Measurements from ENCODE around the gene SLC49A3. TPM values are rescaled to one million over a fixed set of nuclear protein-coding genes. Genes with fewer than 3 reads are reported as not detected.
"Not testable (repeated sequence)": the region's sequence is repeated elsewhere in the genome, so short reads cannot be mapped to it uniquely, and the experiment has no call there.

The SLC49A3 gene
- total RNA-seq, 1 donor from 2014 or later, result 12.6 TPM

DNA sequence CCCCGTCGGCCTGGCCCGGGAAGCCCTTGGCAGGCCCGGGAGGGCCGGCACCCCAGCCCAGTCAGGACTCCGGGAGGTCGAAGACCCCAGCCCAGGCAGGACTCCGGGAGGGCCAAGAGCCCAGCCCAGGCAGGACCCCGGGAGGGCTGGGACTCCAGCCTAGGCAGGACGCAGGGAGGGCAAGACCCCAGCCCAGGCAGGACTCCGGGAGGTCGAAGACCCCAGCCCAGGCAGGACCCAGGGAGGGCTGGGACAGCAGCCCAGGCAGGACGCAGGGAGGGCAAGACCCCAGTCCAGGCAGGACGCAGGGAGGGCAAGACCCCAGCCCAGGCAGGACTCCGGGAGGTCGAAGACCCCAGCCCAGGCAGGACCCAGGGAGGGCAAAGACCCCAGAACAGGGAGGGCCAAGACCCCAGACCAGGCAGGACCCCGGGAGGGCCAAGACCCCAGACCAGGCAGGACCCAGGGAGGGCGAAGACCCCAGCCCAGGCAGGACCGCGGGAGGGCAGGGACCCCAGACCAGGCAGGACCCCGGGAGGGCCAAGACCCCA is 17.2 kb upstream of the SLC49A3 start:
- intact Hi-C loops (cut with micrococcal nuclease); ATAC-seq; DNase-seq: not testable (repeated sequence)

DNA sequence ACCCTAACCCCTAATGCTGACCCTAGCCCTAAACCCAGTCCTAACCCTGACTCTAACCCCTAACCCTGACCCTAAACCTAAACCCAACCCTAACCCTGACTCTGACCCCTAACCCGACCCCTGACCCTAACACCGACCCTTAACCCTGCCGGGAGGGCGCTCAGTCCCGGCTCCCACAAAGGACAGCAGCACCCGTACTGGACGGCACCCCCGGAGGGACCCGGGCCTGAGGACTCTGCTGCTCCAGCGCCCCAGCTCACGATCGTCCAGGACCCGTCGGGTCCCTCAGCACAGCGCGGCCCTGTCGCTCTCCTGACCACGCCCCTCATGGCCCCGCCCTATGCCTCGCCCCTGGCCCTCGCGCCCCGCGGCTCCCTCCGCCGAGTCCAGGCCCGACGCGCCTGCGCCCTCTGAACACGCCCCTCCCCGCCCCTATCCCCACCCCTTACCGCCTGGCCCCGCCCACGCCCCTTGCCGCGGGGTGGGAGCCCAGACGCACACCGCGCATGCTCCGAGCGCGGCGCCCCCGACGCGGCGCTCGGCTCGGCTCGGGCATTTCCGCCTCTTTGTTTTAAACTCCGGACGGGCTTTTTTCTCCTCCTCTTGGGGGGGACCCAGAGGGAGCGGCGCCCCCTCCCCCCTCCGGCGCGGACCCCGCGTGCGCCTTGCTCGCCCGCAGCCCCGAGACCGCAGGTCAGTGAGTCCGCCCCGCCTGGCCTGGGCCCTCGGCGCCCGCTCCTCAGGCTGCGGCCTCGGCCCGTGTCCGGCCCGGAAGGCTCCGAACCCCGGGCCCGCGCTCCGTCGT is 16.5 kb upstream of the SLC49A3 start, which contains the start of gene PCGF3:
Gene PCGF3, plus strand, starts transcription at position 555 of the 805 bp plus-strand sequence. CDS start 27,849 bp downstream, outside the sequence.
- intact Hi-C loops (cut with micrococcal nuclease), result no loop called here
- DNase-seq, result peak; percentile 98

DNA sequence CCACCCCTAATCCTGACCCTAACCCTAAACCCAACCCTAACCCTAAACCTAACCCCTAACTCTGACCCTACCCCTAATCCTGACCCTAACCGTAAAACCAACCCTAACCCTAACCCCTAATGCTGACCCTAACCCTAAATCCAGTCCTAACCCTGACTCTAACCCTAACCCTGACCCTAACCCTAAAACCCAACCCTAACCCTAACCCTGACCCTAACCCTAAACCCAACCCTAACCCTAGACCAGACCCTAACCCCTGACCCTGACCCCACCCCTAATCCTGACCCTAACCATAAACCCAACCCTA is 16.0 kb upstream of the SLC49A3 start:
- DNase-seq (no peak), ATAC-seq (no peak)
- intact Hi-C loops (cut with micrococcal nuclease), result no loop called here

More for the DNA sequence above, 16.5 kb upstream of the SLC49A3 start, which contains the start of gene PCGF3:
- ATAC-seq, result peak; percentile 98

DNA sequence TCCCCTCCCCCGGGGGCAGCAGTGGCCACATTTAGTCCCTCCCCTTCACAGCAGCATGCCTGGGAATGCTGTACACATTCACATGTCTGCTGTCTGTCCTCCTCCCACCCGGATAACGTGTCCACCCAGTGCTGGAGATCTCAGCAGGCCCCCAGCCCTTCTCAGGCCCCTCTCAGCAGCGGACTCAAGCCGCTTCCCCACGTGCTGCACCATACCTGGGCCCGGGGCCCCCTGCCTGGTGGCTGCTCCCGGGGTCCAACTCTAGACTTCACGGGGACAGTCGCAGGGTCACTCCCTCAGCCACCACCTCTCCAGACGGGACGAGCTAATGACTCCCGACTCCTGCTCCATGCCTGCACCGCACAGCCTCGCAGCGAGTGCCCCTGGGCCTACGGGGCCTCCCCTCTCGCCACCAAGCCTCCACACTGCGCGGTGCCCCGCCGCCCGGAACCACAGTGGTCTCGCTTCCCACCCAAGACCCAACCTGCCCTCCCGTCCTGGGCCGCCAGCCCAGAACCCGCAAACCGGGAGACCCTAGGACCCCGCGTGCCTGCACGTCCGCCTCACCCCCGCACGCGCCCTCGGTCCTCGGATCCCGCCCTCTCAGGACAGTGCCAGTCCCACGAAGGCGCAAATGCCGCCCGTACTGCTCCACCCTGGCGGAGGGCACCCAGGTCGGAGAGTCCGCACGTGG is 15.4 kb upstream of the SLC49A3 start:
- DNase-seq (no peak), ATAC-seq (no peak)
- intact Hi-C loops (cut with micrococcal nuclease), result no loop called here

DNA sequence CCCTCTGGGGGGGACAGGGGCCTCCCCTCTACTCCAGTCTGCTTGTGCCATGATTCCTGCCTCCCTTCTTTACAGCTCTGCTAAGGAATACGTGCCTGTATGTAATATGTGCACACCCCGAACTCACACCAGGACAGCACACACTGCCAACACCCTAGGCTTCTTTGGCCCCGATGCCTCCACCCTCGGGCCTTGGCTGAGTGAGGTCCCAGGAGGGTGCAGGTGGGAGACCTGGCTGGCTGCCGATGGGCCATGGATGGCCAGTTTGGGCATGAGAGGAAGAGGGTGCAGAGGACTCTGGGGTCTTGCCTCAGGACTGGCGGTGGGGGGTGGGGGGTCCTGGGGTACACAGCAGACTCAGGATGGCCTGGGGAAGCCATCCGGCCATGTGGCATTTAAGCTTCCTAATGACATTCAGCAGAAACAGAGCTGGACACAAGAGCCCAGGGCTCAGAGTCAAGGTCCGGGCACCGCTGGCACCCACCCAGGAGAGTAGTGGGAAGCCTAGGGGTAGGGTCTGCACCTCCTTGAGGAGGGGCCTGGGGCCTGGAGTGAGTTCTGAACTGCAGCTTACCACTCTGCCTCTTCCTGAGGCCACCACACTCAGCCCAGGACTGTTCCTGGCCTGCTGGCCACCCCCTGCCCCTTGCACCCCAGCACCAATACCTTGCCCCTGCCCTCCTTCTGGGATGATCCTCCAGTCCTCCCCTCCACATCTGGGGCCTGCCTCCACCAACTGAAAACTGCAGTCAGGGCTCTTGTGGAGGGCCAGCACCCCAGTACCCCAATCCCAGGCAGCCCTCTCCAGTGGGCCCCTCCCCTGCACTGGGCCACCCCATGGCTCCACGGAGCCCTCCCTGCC is 14.6 kb upstream of the SLC49A3 start:
- intact Hi-C loops (cut with micrococcal nuclease), result no loop called here
- ATAC-seq, result no peak
- no peak for DNase-seq

DNA sequence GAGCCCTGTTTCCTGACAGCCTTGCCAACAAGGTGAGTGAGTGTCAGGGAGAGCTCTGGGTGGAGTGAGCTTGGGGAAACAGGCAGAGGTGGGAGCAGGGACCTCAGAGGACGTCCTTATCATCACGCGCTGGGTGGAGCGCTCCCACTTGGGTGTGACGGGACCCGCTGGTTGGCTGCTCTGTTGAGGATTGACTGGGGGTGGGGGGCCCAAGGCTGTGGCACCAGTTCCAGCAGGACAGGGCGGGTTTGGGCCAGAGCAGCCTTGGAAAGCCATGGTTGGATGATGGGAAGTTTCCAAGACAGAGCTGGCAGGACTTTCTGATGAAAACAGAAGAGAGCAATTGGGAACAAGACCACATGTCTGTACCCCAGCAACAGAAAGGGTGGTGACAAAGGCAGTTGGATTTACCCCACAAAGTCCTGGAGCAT is 13.7 kb upstream of the SLC49A3 start:
- ATAC-seq (no peak), DNase-seq (no peak)
- intact Hi-C loops (cut with micrococcal nuclease), result no loop called here

DNA sequence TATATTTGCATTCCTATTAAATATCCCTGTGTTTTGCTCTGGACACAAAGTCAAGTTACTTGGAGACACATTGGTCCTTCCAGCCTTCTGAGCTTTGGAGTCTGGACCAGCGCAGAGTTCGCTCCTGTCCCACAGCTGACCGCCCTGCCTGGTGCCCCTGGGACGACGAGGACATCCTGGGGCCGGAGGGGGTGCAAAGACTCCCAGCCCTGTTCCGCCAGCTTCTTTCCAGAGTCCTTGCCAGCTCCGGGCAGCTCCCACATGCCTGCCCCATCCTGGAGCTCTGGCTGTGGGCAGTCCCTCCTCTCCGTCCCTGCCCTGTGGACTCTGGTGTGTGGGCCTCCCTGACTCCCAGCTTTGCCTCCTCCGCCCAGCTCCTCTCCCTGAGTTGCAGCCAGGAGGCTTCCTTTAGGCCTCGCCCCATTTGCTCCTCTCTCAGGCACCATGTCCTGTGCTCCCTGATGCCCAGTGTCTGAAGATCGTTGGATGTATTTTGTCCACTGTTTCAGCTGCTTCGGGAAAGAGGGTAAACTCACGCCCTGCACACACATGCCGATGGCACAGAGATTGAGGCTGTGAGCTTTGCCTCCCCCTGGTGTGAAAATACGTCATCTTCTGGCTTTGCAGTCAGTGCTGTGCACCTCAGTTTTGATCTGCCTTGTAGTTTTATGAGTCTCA is 11.8 kb upstream of the SLC49A3 start:
- intact Hi-C loops (cut with micrococcal nuclease), result no loop called here
- ATAC-seq, result no peak
- DNase-seq, result peak; percentile 19

DNA sequence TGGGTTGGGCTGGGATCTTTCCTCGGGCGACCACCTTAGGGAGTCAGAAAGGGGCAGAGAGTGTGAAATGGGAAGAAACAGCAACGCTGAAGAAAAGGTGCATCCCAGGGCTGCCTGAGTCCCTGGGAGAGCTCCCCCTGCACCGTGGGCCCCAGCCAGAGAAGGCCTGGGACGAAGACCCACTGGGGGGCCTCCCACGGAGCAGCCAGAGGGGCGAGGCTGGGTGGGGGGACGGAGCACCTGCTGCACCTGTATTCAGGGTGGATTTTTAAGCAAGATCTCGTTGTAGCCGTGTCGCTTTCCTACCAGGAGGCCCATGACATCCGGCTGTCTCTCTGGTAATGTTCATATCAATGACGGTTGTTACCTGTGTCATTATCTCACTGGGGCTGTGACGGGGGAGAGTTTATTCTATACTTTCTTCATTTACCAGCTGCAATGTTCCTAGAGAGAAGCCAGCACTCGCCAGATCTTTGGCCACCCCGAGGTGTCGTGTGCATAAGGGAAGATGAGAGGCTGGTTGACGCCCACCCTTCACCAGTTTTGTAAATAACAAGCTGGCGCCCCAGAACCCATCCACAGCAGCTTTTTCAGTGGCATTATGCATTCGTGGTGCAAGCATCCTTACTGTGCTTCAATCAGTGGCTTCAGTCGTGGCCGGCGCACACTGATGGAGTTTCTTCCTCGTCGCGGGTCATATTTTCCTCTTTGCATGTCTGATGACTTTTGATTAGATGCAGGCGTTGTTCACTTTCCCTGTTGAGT is 11.0 kb upstream of the SLC49A3 start:
- intact Hi-C loops (cut with micrococcal nuclease), result no loop called here
- no peak for DNase-seq

DNA sequence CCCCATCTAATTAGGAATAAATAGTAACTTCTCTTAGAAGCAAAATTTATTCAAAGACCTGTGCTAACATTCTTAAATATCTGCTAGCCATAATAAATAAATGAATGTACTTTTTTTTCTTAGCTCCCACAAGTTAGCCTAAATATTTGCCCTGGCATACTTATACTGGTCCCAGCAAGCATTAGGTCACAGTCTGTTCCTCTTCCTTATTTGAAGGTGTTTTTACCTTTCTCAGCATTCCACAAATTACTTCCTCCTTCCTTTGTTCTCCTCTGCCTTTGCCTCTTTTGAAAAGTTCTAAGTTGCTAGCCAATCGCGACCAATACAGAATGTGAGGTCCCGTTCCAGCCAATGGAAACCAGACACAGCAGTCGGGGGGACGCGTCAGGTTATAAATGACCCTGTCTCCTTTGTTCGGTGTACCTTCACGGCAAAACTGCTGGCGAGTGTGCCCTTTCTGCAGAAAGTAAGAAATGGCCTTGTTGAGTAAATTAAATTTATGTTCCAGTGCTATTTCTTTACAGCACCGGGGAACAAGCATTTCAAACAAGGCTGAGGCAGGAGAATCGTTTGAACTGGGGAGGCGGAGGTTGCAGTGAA is 5.5 kb upstream of the SLC49A3 start:
- intact Hi-C loops (cut with micrococcal nuclease); ATAC-seq; DNase-seq: not testable (repeated sequence)

More for the DNA sequence above, 11.0 kb upstream of the SLC49A3 start:
- ATAC-seq, result no peak

DNA sequence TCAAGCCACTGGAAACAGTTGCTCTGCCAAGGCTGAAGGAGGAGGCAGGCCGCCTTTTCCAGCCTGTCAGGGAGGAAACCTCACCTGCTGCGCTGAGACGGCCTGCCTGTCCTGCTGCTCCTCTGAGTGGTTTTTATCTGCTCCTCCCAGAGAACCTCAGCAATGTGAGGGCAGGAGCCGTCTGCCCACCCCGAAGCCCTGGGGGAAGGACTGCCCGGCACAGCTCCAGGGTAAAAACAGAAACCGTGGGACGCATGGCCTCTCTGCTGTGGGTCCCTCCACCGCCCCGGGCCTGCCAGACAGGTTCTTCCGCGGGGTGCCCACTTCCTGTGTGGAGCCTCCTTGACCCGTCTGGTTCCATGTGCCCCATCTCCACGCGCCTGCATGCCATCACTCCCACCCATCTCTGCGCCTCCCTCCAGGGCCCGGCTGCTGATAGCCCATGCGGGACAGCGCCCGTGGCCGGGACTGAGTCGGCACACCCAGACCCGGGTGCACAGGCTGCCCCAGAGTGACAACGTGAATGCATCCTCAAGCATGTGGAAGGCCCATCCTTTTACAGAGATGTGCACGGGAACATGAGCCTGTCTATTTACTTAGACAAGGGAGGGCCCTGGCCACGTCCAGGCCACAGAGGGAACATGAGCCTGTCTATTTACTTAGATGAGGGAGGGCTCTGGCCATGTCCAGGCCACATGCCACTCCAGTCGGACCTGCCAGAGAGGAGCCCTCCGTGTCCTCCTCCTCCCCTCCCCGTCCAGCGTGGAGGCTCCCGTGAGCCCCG is 4.0 kb upstream of the SLC49A3 start:
- ATAC-seq (no peak), DNase-seq (peak; percentile 23)

DNA sequence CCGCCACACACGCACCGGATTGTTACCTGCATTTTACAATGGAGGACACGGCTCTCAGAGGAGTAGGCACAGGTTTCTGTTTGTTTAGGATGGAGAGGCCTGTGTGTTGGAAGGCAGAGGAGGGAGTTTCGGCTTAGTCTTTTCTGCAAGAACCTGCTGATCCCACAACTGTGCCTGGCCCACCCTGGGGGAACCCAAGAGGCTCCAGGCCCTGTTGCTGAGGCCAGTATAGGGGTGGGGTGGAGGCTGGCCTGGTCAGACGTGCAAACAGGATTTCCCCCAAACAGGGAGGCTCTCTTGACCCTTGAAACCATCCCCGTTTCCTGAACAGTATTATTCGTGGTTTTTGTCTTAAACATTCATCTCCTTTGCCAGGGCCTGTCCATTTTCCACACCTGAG is 772 bp upstream of the SLC49A3 start:
- DNase-seq (no peak), ATAC-seq (no peak)
- intact Hi-C loops (cut with micrococcal nuclease), result no loop called here

More for the DNA sequence above, 4.0 kb upstream of the SLC49A3 start:
- intact Hi-C loops (cut with micrococcal nuclease), result no loop called here

DNA sequence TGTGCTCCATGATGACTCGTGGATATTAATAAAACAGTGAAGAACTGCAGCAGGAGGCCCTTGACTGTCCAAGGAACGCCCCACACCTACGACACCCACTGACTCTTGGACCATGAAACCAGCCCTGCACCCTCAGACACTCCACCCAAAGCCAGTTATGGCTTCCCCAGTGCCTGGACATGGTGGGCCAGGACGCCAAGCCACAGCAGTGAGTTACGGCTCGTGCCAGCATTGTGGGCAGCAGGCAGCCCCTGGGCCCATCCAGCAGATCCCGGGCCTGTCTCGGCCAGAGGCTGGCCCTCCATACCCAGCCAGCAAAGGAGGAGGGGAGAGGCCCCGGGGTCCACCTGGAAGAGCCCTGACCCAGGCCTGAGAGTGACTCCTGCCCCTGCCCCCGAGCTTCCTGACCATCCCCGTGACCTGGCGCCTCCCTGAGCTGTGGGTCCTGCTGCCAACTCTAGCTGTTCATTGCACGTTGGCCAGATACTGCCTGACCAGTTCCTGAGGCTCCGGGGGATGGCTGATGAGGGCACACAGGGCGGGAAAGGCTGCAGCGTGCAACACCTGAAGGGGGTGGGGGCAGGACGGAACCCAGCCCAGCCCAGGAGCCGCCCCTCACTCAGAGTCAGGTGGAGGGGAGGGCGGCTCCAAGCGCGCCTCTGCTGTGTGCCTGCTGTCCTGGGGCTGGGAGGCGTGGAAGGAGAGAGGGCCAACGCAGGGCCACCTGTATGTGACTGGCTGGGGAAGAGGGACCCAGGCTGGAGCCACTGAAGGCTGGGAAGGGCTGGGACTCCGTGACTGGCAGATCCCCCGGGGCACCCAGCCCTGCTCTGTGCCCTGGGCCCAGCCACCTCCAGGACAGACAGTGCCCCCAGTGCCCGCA is 739 bp downstream of the SLC49A3 start:
- intact Hi-C loops (cut with micrococcal nuclease), result no loop called here
- DNase-seq, result peak; percentile 41

DNA sequence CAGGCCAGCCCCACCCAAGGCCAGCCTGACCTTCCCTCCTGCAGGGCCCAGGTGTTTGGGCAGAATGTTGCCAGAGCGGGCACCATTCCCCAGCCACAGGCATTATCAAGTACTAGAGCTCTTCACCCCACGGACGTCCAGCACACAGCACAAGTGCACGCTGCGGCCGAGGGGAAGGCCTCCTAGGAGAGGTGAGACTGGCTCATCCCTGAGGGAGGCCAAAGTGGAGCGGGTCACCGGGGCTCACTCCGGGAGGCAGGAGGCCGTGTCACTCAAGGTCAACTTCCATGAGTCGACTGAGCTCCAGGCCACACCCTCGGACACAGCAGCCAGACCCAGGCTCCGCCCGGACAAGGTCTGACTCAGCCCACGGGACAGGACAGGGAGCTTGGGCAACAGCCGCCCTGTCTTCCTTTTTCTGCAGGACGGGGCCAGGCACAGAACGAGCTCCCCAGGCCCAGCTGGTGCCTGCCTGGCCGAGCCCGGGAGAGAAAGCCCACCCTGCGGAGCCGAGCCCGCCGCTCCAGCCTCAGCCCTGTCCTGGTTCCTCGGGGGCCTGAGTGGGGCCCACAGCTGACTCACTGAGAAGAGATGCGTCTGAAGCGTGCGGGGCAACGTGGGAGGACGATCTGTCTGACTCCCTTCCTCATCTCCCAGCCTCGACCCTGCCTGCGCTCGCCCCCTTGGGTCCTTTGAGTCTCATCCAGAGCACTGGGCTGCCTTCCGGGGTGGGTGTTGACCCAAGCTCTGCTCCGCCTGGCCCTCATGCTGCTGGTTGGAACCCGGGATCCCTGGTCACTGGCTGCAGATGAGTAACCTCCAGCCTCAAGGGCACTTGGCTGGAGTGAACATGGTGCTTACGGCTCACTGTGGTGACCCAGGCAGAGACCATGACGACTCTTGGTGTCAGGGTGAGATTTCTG is 1.6 kb downstream of the SLC49A3 start:
- intact Hi-C loops (cut with micrococcal nuclease), result no loop called here
- DNase-seq, result peak; percentile 94
- ATAC-seq, result peak; percentile 85

More for the DNA sequence above, 739 bp downstream of the SLC49A3 start:
- peak; percentile 7 for ATAC-seq

DNA sequence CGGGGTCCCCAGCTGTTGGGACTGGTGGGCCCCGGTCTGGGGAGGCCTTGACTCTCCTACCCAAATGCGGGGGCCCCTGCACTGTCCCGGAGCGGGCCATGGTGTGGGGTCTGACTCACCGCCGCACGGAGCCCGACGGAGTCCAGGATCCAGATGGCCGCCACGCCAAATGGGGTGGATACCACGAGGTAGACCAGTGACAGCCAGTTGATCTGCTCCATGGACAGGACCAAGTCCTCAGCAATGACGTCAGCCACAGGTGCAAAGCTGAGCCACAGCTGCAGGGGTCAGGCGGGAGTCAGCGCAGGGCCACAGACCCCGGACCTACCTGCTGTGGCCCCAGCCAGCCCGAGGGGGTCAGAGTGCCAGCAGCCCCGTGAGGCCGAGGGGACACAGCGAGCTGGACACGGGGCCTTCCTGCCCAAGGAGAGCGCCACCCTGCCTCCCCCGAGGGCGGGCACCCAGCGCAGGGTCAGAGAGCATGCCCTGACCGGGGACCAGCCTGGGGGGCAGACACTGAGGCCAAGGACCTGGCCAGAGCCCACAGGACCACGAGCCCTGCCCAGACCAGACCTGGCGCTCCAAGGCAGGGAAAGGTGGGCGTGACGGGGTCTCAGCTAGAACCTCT is 2.4 kb downstream of the SLC49A3 start:
- intact Hi-C loops (cut with micrococcal nuclease), result no loop called here
- ATAC-seq (no peak), DNase-seq (peak; percentile 39)

Data from left ventricle myocardium superior (tissue), 1 donor.